PFSK-1 (cell line): ENCODE results near the gene TGFB1.

ENCODE experiments used
- FOXP2 ChIP-seq: optimal IDR thresholded peaks from 2 replicates; pipeline ENCODE3; 2011; ENCODE audit warnings: borderline replicate concordance, control low read depth, inconsistent platforms; ENCODE audit not compliant: insufficient read depth; ENCODE audit errors: extremely low read length, extremely low read depth
- POLR2AphosphoS5 ChIP-seq: IDR thresholded peaks from 2 replicates; pipeline ENCODE4 v1.6.1; 2012; ENCODE audit warnings: low read depth, mild to moderate bottlenecking, control low read depth, low read length, moderate library complexity
- TAF1 ChIP-seq: IDR thresholded peaks from 2 replicates; pipeline ENCODE4 v1.6.1; 2012; ENCODE audit warnings: low read length, control low read depth, borderline replicate concordance; ENCODE audit not compliant: insufficient read depth
- TF ChIP-seq, protein P1 (sequence below), 2 experiments: IDR thresholded peaks; 2 replicates each; pipeline versions ENCODE4 v1.6.1 to v1.8.0; 2011 to 2012; ENCODE audit warnings: low read depth in 2 of 2, low read length in 2 of 2, control low read depth in 1 of 2, inconsistent platforms in 1 of 2, mild to moderate bottlenecking in 1 of 2, moderate library complexity in 1 of 2; ENCODE audit not compliant: insufficient read depth in 1 of 2

- TF ChIP-seq TAF1 (no peak), POLR2AphosphoS5 (no peak), FOXP2 (no peak)
- TF ChIP-seq, protein P1, sequence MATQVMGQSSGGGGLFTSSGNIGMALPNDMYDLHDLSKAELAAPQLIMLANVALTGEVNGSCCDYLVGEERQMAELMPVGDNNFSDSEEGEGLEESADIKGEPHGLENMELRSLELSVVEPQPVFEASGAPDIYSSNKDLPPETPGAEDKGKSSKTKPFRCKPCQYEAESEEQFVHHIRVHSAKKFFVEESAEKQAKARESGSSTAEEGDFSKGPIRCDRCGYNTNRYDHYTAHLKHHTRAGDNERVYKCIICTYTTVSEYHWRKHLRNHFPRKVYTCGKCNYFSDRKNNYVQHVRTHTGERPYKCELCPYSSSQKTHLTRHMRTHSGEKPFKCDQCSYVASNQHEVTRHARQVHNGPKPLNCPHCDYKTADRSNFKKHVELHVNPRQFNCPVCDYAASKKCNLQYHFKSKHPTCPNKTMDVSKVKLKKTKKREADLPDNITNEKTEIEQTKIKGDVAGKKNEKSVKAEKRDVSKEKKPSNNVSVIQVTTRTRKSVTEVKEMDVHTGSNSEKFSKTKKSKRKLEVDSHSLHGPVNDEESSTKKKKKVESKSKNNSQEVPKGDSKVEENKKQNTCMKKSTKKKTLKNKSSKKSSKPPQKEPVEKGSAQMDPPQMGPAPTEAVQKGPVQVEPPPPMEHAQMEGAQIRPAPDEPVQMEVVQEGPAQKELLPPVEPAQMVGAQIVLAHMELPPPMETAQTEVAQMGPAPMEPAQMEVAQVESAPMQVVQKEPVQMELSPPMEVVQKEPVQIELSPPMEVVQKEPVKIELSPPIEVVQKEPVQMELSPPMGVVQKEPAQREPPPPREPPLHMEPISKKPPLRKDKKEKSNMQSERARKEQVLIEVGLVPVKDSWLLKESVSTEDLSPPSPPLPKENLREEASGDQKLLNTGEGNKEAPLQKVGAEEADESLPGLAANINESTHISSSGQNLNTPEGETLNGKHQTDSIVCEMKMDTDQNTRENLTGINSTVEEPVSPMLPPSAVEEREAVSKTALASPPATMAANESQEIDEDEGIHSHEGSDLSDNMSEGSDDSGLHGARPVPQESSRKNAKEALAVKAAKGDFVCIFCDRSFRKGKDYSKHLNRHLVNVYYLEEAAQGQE (IDR thresholded peaks at IDR 0.05; ENCODE audit: insufficient read depth in 1 of 2, low read depth in 2 of 2, low read length in 2 of 2) = no peak
Observed at GRCh38 chr19:41299755-41300089, 54.0 kb downstream of the TGFB1 start.
